PC-3 (cell line): ENCODE data around the gene MGMT. TPM values are rescaled to one million over a fixed set of nuclear protein-coding genes. Genes with fewer than 3 reads are reported as not detected.

Experiments used
- ATAC-seq: fragments of 200-7000 bp; cut with Tn5 transposase; 2 replicates; pipeline ENCODE4 v1.9.1; 2020; ENCODE audit warnings: mild to moderate bottlenecking, moderate library complexity
- BruUV-seq: library from RNA; stranded (reverse); fragments of 400-500 nt; replicated peaks from 2 replicates; lab custom pipeline; 2021; lab: Mats Ljungman, UMichigan
- CTCF ChIA-PET: fragments of 300-600 bp; sonication (Branson Sonifier 250); formaldehyde crosslinking; loops from one replicate; lab custom pipeline; 2022; ENCODE audit warnings: antibody characterized with exemption; lab: Charles Lee
- POLR2A ChIA-PET: fragments of 300-600 bp; sonication (Branson Sonifier 250); formaldehyde crosslinking; loops from one replicate; lab custom pipeline; 2022; ENCODE audit warnings: antibody characterized with exemption; ENCODE audit not compliant: unreplicated experiment; lab: Charles Lee
- DNase-seq: peaks from one replicate; pipeline ENCODE4 v3.0.0-alpha.2; 2015
- H2AFZ ChIP-seq: fragments of 300-600 bp; sonication (generic); 2 replicates; pipeline ENCODE4 v1.6.0; 2016; ENCODE audit warnings: antibody characterized with exemption, low read length
- H3F3A ChIP-seq: fragments of 300-600 bp; sonication (generic); one replicate; pipeline ENCODE4 v1.6.0; 2017; ENCODE audit warnings: antibody characterized with exemption, low read length, control low read depth, mild to moderate bottlenecking; ENCODE audit not compliant: unreplicated experiment
- H3K27ac ChIP-seq: fragments of 300-600 bp; sonication (generic); 2 replicates; pipeline ENCODE4 v1.5.1; 2016; ENCODE audit warnings: mild to moderate bottlenecking, low read length
- H3K27me3 ChIP-seq: fragments of 300-600 bp; sonication (generic); 2 replicates; pipeline ENCODE4 v1.6.1; 2016; ENCODE audit warnings: low read length, mixed read lengths
- H3K36me3 ChIP-seq: fragments of 300-600 bp; sonication (generic); 2 replicates; pipeline ENCODE4 v1.6.1; 2016; ENCODE audit warnings: low read depth, mixed run types, low read length, mixed read lengths
- H3K4me1 ChIP-seq: fragments of 300-600 bp; sonication (generic); 2 replicates; pipeline ENCODE4 v1.5.1; 2016; ENCODE audit warnings: low read length; ENCODE audit not compliant: insufficient read depth
- H3K4me2 ChIP-seq: fragments of 300-600 bp; sonication (generic); 2 replicates; pipeline ENCODE4 v1.6.0; 2016; ENCODE audit warnings: low read length
- H3K4me3 ChIP-seq: fragments of 300-600 bp; sonication (generic); 2 replicates; pipeline ENCODE4 v1.5.1; 2016; ENCODE audit warnings: mild to moderate bottlenecking, low read length, mixed read lengths
- H3K79me2 ChIP-seq: fragments of 300-600 bp; sonication (generic); 2 replicates; pipeline ENCODE4 v1.6.1; 2017; ENCODE audit warnings: low read length, mixed read lengths
- H3K9ac ChIP-seq: fragments of 300-600 bp; sonication (generic); 2 replicates; pipeline ENCODE4 v1.6.0; 2016; ENCODE audit warnings: mild to moderate bottlenecking, low read length
- H3K9me2 ChIP-seq: fragments of 300-600 bp; sonication (generic); replicated peaks from 2 replicates; pipeline ENCODE4 v1.6.1; 2016; ENCODE audit warnings: mixed run types, low read length, mixed read lengths
- H3K9me3 ChIP-seq: fragments of 300-600 bp; sonication (generic); 2 replicates; pipeline ENCODE4 v1.6.1; 2016; ENCODE audit warnings: low read length, mixed read lengths
- H4K20me1 ChIP-seq: fragments of 300-600 bp; sonication (generic); 2 replicates; pipeline ENCODE4 v1.6.1; 2016; ENCODE audit warnings: low read length, mixed read lengths
- CTCF ChIP-seq: fragments of 300-600 bp; sonication (generic); conservative IDR thresholded peaks from 2 replicates; pipeline ENCODE4 v1.5.1; 2017; ENCODE audit warnings: antibody characterized with exemption, low read depth, mild to moderate bottlenecking, low read length
- EZH2 ChIP-seq: fragments of 300-600 bp; sonication (generic); IDR thresholded peaks from one replicate; pipeline ENCODE4 v1.6.1; 2017; ENCODE audit warnings: antibody characterized with exemption, mild to moderate bottlenecking, low read length; ENCODE audit not compliant: unreplicated experiment
- EZH2phosphoT487 ChIP-seq: fragments of 300-600 bp; sonication (generic); IDR thresholded peaks from 2 replicates; pipeline ENCODE4 v1.6.1; 2018; ENCODE audit warnings: mild to moderate bottlenecking, antibody characterized with exemption, low read length, borderline replicate concordance
- intact Hi-C: fragments of 100-400 bp; cut with micrococcal nuclease; formaldehyde crosslinking; loops from 2 replicates; pipeline ENCODE4 v1.9.0; 2023
- total RNA-seq: library from RNA; depleted of rRNA; stranded (reverse); fragments of >200 nt; gene quantifications from 2 replicates; pipeline ENCODE4 v1.2.3, GENCODE V29; 2014

MGMT gene
- total RNA-seq, 1 experiment from 2014 or later, result 19.8 TPM

GRCh38 chr10:129450391-129450790, 16.6 kb upstream of the MGMT start:
- no peak overlapping the region for H3K4me2 ChIP-seq
- no peak overlapping the region for H3K4me3 ChIP-seq
- no peaks in the 10 kb centered on the region for H3F3A ChIP-seq
- peaks cover 14% of the 10 kb centered on the region for H3K27me3 ChIP-seq
- CTCF ChIA-PET, result no interaction called here
- intact Hi-C loops, result no loop called here
- no peaks in the 10 kb centered on the region for H4K20me1 ChIP-seq
- no peaks in the 10 kb centered on the region for H3K9me3 ChIP-seq
- no peak for DNase-seq
- POLR2A ChIA-PET, result no interaction called here
- H3K79me2 ChIP-seq, result no peaks in the 10 kb centered on the region
- H3K36me3 ChIP-seq, result no peaks in the 10 kb centered on the region
- H3K9ac ChIP-seq, result no peak overlapping the region
- no peak overlapping the region for H2AFZ ChIP-seq
- no peaks in the 10 kb centered on the region for H3K4me1 ChIP-seq
- no peak overlapping the region for H3K27ac ChIP-seq
- H3K9me2 ChIP-seq, result no peaks in the 10 kb centered on the region
- TF ChIP-seq CTCF (no peak), EZH2phosphoT487 (no peak), EZH2 (no peak)
- BruUV-seq, result no TSS peak
- no peak for ATAC-seq

DNA sequence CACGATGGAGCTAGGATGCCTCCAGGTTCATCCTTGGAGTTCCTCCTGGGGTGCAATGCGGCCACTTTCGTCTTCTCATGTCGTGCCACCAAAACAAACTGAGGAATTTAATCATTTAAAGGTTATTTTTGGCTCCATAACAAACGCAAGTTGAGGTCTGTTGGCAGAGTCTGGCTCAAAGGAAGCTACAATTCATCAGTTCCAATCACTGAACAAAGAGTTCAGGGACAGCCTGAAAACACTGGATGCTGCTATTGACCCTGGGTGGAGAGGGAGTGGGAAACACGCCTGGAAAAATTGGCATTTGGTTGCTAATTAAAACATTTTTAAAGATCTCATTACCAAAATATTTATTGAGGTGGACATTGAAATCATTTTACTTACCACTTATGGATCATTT, 11.4 kb upstream of the MGMT start:
- Histone ChIP-seq H3F3A (no peaks in the 10 kb centered on the region), H3K9me2 (no peaks in the 10 kb centered on the region), H4K20me1 (no peaks in the 10 kb centered on the region), H3K79me2 (no peaks in the 10 kb centered on the region), H3K9me3 (no peaks in the 10 kb centered on the region), H3K4me2 (no peak overlapping the region), H3K36me3 (no peaks in the 10 kb centered on the region), H2AFZ (no peak overlapping the region), H3K27me3 (peaks cover 58% of the 10 kb centered on the region), H3K27ac (no peak overlapping the region), H3K4me3 (no peak overlapping the region), H3K4me1 (no peaks in the 10 kb centered on the region), H3K9ac (no peak overlapping the region)
- CTCF ChIA-PET, result no interaction called here
- no TSS peak for BruUV-seq
- no peak for TF ChIP-seq EZH2
- TF ChIP-seq CTCF, result no peak
- no peak for TF ChIP-seq EZH2phosphoT487
- no peak for ATAC-seq
- DNase-seq, result no peak
- intact Hi-C loops, result no loop called here
- POLR2A ChIA-PET, result no interaction called here

- Histone ChIP-seq H3K9me2 (no peaks in the 10 kb centered on the region), H4K20me1 (no peaks in the 10 kb centered on the region), H2AFZ (no peak overlapping the region), H3K27me3 (peaks cover 49% of the 10 kb centered on the region), H3F3A (no peaks in the 10 kb centered on the region), H3K4me3 (no peak overlapping the region), H3K27ac (no peak overlapping the region), H3K9me3 (no peaks in the 10 kb centered on the region), H3K36me3 (no peaks in the 10 kb centered on the region), H3K4me1 (no peaks in the 10 kb centered on the region), H3K79me2 (no peaks in the 10 kb centered on the region), H3K9ac (no peak overlapping the region), H3K4me2 (no peak overlapping the region)
- TF ChIP-seq EZH2phosphoT487 (no peak), EZH2 (no peak), CTCF (no peak)
- intact Hi-C loops, result no loop called here
- no peak for DNase-seq
- ChIA-PET CTCF (no interaction called here), POLR2A (no interaction called here)
- no TSS peak for BruUV-seq
- ATAC-seq, result no peak
Observed at GRCh38 chr10:129459762-129460539, 7.1 kb upstream of the MGMT start.
